T47D (cell line): Measurements from ENCODE around the gene TMEM25.
"Not testable (repeated sequence)": the region's sequence is repeated elsewhere in the genome, so short reads cannot be mapped to it uniquely, and the experiment has no call there.

Source experiments
- DNase-seq, 2 experiments: peaks; one replicate each; pipeline versions ENCODE4 v3.0.0 to v3.0.0-alpha.2; 2011 to 2012; ENCODE audit warnings: low read depth in 1 of 2, low spot score in 1 of 2
- JUND ChIP-seq: IDR thresholded peaks from 2 replicates; pipeline ENCODE4 v1.6.1; 2012; ENCODE audit warnings: low read depth
- in situ Hi-C: cut with HindIII; loops from 2 replicates; pipeline ENCODE4 v1.10.0; 2016; ENCODE audit warnings: low sequenced_read_pairs, low pct_unique_long_range_greater_than_20kb

The TMEM25 gene

GRCh38 chr11:118572981-118573550, 42.1 kb downstream of the TMEM25 start:
- TF ChIP-seq JUND: no peak
- in situ Hi-C loops: no loop called here
- DNase-seq: peak; percentile 33 to 64

GRCh38 chr11:118574636-118575035, 43.6 kb downstream of the TMEM25 start:
- in situ Hi-C loops: no loop called here
- no peak for TF ChIP-seq JUND
- no peak for DNase-seq

- in situ Hi-C loops, DNase-seq: not testable (repeated sequence)
These were observed 47.0 kb downstream of the TMEM25 start for GRCh38 chr11:118577995-118578394.

- DNase-seq: no peak
- no peak for TF ChIP-seq JUND
- in situ Hi-C loops: no loop called here
These were observed 50.1 kb downstream of the TMEM25 start for GRCh38 chr11:118581057-118581456.
